Limb (tissue), 2 donors: ENCODE measurements around the gene MDH1B.

Experiments
- DNase-seq, 2 donors: peaks; one replicate each; pipeline ENCODE4 v3.0.0-alpha.2; 2016; ENCODE audit errors: extremely low spot score in 2 of 2

Gene MDH1B

DNA sequence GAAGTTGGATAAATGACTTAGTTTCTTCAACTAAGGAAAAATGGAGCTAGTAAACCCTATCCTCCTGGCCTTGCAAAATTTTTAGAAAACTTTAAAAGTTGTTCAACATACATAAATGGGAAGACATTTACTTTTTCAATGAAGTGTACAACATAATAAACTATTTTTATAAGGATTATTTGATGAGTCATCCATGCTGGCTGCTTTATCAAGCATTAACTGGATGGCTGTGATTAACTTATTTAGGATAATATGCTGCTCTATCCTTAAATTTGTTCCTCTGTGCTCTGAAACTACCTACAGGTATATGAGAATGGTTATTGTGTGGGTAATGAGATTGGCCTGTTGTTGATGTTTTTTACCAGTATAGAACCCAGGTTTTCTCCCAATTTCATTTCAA, 68.2 kb downstream of the MDH1B start:
- no peak for DNase-seq

DNA sequence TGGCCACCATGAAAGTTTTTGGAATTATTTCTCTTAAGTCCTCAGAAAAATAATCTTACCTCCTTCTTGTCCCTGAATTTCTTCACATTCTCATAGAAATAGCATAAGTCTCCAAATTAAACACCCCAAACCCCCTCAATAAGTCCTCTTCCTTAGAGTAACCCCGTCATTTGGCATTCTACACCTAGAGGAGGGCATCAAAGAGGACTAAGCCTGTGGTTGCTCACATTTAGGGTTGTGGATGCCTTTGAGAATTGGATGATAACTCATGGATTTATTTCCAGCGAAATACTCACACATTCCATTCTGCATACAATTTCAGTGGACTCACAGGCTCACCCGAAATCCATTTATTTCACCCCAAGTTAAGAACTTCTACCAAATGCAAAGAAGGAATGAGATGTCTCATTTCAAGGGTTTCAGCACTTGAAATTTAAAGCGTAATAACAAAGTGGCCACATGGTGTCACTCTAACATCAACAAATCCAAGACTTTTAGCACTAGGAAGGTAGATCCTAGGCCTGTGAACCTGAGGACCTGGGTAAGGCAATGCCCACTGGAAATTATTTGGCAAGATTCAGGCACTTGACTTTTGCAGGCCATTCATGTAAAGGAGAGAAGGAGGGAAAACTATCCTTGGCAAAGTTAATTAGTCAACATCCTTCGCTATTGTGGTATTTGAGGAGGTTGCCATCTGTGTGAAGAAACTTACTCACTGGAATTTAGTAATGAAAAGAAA, 71.6 kb downstream of the MDH1B start:
- peak; percentile 29 to 51 for DNase-seq

DNA sequence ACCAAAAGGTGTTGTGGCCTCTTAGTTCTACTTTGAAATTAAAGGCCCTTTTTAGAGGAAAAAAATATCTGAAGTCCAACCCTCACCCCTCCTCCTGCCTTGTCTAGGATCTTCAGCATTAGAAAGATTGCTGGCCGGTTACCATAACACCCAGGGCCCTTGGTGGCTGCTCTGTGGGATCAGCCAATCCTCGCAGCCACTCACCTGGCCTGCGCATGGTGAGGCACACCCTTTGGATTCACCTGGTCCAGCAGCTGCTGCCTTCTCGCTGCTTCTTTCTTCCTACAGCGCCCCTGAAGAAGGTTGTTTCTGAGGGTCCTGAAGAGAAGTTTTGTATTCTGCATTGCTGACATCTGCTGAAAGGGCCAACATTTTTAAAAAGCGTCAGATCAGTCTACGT, 72.2 kb downstream of the MDH1B start:
- no peak for DNase-seq

DNA sequence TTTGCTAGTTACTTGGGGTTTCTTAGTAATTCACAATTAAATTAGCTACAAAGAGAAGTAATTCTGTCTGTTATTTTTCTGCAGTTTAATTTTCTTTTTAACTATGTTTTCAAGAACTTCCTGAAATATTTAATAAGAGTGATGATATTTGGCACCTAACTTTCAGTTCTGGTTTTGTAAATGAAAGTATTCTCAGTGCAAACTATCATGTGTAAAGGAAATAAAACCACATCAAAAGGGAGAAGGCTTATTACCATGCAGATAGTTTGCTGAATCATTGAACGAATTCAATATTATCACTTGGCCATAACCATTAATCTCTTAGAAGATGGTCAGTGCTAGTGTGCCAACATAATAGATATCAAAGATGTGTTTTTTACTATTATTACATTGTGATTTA, 76.1 kb downstream of the MDH1B start:
- DNase-seq: no peak

DNA sequence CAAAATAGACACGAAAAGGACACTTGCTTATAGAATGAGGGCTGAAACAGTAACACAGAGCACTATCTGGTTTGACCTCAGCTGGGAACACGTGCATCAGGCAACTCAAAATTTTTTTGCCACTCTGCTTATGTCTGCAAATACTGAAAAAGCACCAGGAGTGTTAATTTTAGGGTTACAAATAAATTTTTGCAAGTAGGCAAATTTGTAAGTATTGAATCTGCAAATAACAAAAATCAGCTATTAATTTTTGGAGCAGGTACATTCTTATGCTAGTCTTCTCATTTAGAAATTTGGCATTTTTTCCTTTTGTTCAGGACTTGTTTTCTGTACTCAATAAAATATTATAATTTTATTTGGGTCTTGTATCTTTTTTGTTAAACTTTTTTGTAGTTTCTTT, 76.7 kb downstream of the MDH1B start:
- DNase-seq: no peak
